ENCODE measurements around the gene SPINDOC.

Gene SPINDOC

DNA sequence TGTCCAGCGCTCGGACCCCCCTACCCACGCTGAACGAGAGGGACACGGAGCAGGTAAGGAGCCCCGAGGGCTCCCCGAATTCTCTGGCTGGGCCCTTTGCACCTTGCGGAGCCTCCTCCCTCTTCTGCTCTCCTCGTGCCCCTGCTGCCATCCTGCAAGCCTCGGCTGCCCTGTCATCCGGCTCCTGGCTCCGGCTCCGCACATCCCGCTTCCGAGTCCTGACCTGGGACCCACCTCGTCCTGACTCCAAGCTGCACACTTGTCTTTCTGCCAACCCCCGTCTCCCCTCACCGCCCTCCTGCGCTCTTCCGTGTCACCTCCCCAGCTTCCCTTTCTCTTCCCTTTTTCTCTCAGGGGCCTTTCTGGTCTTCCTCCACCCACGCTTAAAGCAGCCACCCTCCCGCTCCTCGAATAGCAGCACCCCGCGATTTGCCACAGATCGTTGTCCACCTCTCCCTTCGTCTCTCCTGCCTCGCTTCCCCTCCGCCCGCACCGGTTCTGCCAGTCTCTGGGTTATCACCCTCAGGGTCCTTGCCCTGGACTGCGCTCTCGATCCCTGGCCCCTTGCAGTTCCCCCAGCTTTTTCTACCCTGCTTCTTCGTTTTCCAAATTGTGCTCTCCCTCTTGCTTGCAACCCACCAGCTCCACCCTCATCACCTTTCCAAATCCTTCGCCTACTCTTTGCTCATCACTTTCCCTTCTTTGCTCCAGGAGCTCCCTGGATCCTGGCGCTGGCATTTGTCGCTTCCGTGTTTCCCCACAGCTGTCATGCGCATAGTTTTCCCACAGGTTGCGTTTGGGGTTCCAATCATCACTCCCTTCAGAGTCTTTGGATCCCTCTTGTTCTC, 26.5 kb downstream of the SPINDOC start:
- TF ChIP-seq CEBPB (IDR thresholded peaks at IDR 0.05) (no peak), TAF1 (IDR thresholded peaks at IDR 0.05; ENCODE audit: low read depth) (no peak; the same call in 1 of the 2 replicates), EGR1 (IDR thresholded peaks at IDR 0.05) (peak; percentile 75), NFIC (IDR thresholded peaks at IDR 0.05) (no peak)
- TF ChIP-seq, protein P1, sequence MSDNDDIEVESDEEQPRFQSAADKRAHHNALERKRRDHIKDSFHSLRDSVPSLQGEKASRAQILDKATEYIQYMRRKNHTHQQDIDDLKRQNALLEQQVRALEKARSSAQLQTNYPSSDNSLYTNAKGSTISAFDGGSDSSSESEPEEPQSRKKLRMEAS (IDR thresholded peaks at IDR 0.05), result no peak; the same call in 1 of the 2 replicates

DNA sequence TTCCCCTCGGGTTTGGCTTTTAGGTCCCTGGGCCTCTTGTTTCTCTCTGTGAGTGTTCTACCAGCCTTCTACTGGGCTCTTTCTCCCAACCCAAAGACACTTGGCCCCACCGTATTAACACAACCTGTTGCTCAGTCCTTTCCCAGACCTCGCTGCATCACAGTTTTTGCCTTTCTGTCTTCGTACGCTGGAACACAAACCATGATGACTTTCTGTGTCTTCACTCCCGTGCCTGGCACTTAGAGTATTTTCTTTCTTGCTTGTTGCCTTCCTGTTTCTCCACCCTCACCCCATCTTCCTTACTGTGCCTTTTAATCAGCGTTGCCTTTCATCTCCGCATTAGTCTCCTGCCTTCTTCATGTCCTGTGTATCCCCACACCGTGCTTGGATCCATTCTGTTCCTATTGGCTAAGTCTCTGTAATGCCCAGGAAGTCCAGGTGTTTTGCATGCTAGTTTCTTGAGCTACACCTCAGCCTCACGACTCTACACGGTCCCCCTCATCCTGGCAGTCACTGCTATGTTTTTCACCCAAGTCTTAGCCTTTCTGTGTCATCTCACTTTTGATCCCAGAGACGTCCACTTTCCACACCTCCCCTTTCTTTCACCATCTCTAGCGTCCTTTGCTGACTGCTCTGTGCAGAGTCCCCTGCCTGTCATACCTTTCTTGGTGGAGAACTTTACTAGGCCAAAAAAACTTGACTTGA, 27.3 kb downstream of the SPINDOC start:
- TF ChIP-seq CREB1 (IDR thresholded peaks at IDR 0.05; ENCODE audit: low read depth) (no peak), NFIC (IDR thresholded peaks at IDR 0.05) (no peak), TCF12 (IDR thresholded peaks at IDR 0.05; ENCODE audit: low read depth) (no peak), RAD21 (IDR thresholded peaks at IDR 0.05; ENCODE audit: low read depth) (no peak), TAF1 (IDR thresholded peaks at IDR 0.05; ENCODE audit: low read depth) (no peak), TEAD4 (IDR thresholded peaks at IDR 0.05) (no peak), EP300 (IDR thresholded peaks at IDR 0.05; ENCODE audit: borderline replicate concordance) (no peak), EGR1 (IDR thresholded peaks at IDR 0.05) (no peak), FOXM1 (IDR thresholded peaks at IDR 0.05; ENCODE audit: borderline replicate concordance, low read depth) (no peak), YY1 (IDR thresholded peaks at IDR 0.05; ENCODE audit: low read depth) (no peak)
- TF ChIP-seq, protein P1 (IDR thresholded peaks at IDR 0.05), result no peak
- TF ChIP-seq, protein P2, sequence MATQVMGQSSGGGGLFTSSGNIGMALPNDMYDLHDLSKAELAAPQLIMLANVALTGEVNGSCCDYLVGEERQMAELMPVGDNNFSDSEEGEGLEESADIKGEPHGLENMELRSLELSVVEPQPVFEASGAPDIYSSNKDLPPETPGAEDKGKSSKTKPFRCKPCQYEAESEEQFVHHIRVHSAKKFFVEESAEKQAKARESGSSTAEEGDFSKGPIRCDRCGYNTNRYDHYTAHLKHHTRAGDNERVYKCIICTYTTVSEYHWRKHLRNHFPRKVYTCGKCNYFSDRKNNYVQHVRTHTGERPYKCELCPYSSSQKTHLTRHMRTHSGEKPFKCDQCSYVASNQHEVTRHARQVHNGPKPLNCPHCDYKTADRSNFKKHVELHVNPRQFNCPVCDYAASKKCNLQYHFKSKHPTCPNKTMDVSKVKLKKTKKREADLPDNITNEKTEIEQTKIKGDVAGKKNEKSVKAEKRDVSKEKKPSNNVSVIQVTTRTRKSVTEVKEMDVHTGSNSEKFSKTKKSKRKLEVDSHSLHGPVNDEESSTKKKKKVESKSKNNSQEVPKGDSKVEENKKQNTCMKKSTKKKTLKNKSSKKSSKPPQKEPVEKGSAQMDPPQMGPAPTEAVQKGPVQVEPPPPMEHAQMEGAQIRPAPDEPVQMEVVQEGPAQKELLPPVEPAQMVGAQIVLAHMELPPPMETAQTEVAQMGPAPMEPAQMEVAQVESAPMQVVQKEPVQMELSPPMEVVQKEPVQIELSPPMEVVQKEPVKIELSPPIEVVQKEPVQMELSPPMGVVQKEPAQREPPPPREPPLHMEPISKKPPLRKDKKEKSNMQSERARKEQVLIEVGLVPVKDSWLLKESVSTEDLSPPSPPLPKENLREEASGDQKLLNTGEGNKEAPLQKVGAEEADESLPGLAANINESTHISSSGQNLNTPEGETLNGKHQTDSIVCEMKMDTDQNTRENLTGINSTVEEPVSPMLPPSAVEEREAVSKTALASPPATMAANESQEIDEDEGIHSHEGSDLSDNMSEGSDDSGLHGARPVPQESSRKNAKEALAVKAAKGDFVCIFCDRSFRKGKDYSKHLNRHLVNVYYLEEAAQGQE (IDR thresholded peaks at IDR 0.05; ENCODE audit: low read depth), result no peak
- TF ChIP-seq, protein P3, sequence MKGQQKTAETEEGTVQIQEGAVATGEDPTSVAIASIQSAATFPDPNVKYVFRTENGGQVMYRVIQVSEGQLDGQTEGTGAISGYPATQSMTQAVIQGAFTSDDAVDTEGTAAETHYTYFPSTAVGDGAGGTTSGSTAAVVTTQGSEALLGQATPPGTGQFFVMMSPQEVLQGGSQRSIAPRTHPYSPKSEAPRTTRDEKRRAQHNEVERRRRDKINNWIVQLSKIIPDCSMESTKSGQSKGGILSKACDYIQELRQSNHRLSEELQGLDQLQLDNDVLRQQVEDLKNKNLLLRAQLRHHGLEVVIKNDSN (IDR thresholded peaks at IDR 0.05), result no peak

DNA sequence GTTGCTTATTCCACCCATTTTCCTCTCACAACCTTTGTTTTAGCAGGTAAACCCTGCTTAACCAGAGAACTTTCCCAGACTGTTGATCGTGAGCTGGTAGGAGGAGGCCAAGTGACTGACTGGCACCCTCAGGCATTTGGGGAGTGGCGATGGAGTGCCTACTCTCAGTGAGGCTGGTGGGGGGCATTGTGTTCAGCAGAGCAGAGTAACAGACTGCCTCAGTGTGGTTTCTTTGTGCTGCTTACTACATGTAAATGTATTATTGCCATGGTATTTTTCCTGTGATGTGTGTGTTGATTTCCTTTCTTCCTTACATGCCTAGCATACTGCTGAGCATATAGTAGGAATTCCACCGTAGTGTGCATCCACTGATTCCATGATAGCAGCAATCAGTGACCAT, 28.3 kb downstream of the SPINDOC start:
- peak; percentile 61 for TF ChIP-seq TEAD4 (IDR thresholded peaks at IDR 0.05)
- no peak for TF ChIP-seq EGR1 (IDR thresholded peaks at IDR 0.05)
- TF ChIP-seq, protein P2 (IDR thresholded peaks at IDR 0.05; ENCODE audit: low read depth), result no peak
- TF ChIP-seq, protein P1 (IDR thresholded peaks at IDR 0.05), result 0 out of 2 replicates have a peak, but pooled peaks have one; percentile 16

DNA sequence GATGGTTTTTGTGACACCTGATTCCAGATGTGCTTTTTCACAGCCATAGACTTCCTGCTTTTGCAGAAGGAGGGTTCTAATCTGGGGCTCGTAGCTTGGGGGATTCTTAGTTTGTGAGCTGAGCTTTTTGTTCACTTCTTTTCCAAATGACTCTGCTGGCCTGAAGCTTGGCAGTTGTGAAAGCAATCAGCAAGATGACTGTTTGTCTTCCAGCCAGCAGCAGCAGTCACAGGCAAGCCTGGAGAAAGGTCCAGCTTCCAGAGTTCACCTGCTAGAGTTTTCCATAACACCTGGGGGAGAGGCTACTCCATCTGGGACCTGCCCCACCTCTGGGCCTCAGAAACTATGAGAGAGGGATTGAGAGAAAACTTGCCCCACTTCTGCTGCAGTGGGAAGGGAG, 29.8 kb downstream of the SPINDOC start:
- no peak for TF ChIP-seq EP300 (IDR thresholded peaks at IDR 0.05; ENCODE audit: borderline replicate concordance)

DNA sequence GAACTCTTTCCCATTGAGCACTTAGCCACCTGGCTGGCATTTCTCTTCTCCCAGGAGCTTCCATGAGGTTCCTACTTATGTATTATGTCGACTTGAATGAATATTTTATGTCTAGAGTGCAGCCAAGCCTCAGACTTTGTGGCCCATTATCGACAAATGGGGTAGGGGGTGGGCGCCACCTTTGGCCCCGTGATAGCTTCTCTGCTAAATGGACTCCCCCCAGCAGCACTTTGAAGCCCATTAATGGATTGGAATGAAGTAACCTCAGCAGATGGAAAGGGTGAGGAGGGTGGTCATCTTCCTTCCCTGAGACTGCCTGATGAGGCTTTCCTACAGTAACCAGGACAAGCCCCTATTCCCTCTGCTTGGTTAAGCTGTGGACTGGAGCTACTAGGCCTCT, 31.6 kb downstream of the SPINDOC start:
- TF ChIP-seq, protein P1 (IDR thresholded peaks at IDR 0.05), result no peak
- TF ChIP-seq TEAD4 (IDR thresholded peaks at IDR 0.05) (no peak), ZBTB7A (IDR thresholded peaks at IDR 0.05; ENCODE audit: low read depth) (no peak), FOXM1 (IDR thresholded peaks at IDR 0.05; ENCODE audit: borderline replicate concordance, low read depth) (no peak), EP300 (IDR thresholded peaks at IDR 0.05; ENCODE audit: borderline replicate concordance) (no peak), RAD21 (IDR thresholded peaks at IDR 0.05; ENCODE audit: low read depth) (no peak), YY1 (IDR thresholded peaks at IDR 0.05; ENCODE audit: low read depth) (no peak), NFIC (IDR thresholded peaks at IDR 0.05) (no peak), CREB1 (IDR thresholded peaks at IDR 0.05; ENCODE audit: low read depth) (no peak), TCF12 (IDR thresholded peaks at IDR 0.05; ENCODE audit: low read depth) (no peak), CEBPB (IDR thresholded peaks at IDR 0.05) (no peak), TAF1 (IDR thresholded peaks at IDR 0.05; ENCODE audit: low read depth) (no peak), EGR1 (IDR thresholded peaks at IDR 0.05) (no peak)
- TF ChIP-seq, protein P3 (IDR thresholded peaks at IDR 0.05), result no peak
- TF ChIP-seq, protein P2 (IDR thresholded peaks at IDR 0.05; ENCODE audit: low read depth), result no peak
